MCF 10A (cell line): ENCODE measurements around the gene LMCD1. TPM values are rescaled to one million over a fixed set of nuclear protein-coding genes. Genes with fewer than 3 reads are reported as not detected.
A peak's percentile ranks its signal among the peaks of the same experiment; 100 is the strongest.
"Not testable (repeated sequence)": the region's sequence is repeated elsewhere in the genome, so short reads cannot be mapped to it uniquely, and the experiment has no call there.

ENCODE experiments used
- BruUV-seq: library from RNA; stranded (reverse); fragments of 400-500 nt; replicated peaks from 2 replicates; lab custom pipeline; 2021; lab: Mats Ljungman, UMichigan
- CTCF ChIA-PET: fragments of 300-600 bp; sonication (Branson Sonifier 250); formaldehyde crosslinking; extraction: SDS; loops from one replicate; lab custom pipeline; 2021; ENCODE audit warnings: antibody characterized with exemption, inconsistent platforms; lab: Yijun Ruan, JAX
- POLR2A ChIA-PET: fragments of 300-600, 350-650 bp; sonication (Branson Sonifier 250); formaldehyde crosslinking; extraction: SDS; loops from one replicate; lab custom pipeline; 2020; ENCODE audit warnings: antibody characterized with exemption, inconsistent platforms; lab: Yijun Ruan, JAX
- DNase-seq: peaks from one replicate; pipeline ENCODE4 v3.0.0-alpha.2; 2018; ENCODE audit not compliant: unreplicated experiment
- H3K27ac Mint-ChIP-seq: one replicate; pipeline ENCODE4 v1.8.0; 2022; ENCODE audit warnings: mild to moderate bottlenecking, low read depth, mixed read lengths; ENCODE audit not compliant: unreplicated experiment
- H3K27me3 Mint-ChIP-seq: one replicate; pipeline ENCODE4 v1.8.0; 2022; ENCODE audit warnings: mixed read lengths; ENCODE audit not compliant: insufficient read depth, unreplicated experiment
- H3K36me3 Mint-ChIP-seq: one replicate; pipeline ENCODE4 v1.8.0; 2022; ENCODE audit warnings: mild to moderate bottlenecking, moderate library complexity, mixed read lengths; ENCODE audit not compliant: insufficient read depth, unreplicated experiment
- H3K4me1 Mint-ChIP-seq: one replicate; pipeline ENCODE4 v1.8.0; 2022; ENCODE audit warnings: mixed read lengths; ENCODE audit not compliant: insufficient read depth, unreplicated experiment
- H3K4me3 Mint-ChIP-seq: one replicate; pipeline ENCODE4 v1.8.0; 2022; ENCODE audit warnings: mild to moderate bottlenecking, moderate library complexity, mixed read lengths; ENCODE audit not compliant: unreplicated experiment
- H3K9me3 Mint-ChIP-seq: one replicate; pipeline ENCODE4 v1.8.0; 2022; ENCODE audit warnings: mixed read lengths; ENCODE audit not compliant: unreplicated experiment
- CTCF ChIP-seq: fragments of 200-600 bp; IDR thresholded peaks from one replicate; pipeline ENCODE4 v1.8.0; 2022; ENCODE audit warnings: antibody characterized with exemption, mild to moderate bottlenecking; ENCODE audit not compliant: unreplicated experiment
- intact Hi-C: fragments of 100-400 bp; cut with micrococcal nuclease; formaldehyde crosslinking; loops from 2 replicates; pipeline ENCODE4 v1.14.1; 2022
- total RNA-seq: library from RNA; stranded (reverse); gene quantifications from 2 replicates; pipeline ENCODE4 v1.2.3, GENCODE V29; 2022

The LMCD1 gene
- total RNA-seq, 1 experiment from 2014 or later, result 0.63 TPM

GRCh38 chr3:8578282-8578681, 76.7 kb downstream of the LMCD1 start:
- no TSS peak for BruUV-seq
- Mint-ChIP-seq H3K4me1 (peaks cover 13% of the 10 kb centered on the region), H3K36me3 (no peaks in the 10 kb centered on the region), H3K27ac (no peak overlapping the region), H3K4me3 (no peak overlapping the region), H3K9me3 (no peaks in the 10 kb centered on the region), H3K27me3 (no peaks in the 10 kb centered on the region)
- ChIA-PET POLR2A (no interaction called here), CTCF (no interaction called here)
- intact Hi-C loops, result no loop called here
- no peak for TF ChIP-seq CTCF
- DNase-seq, result no peak

- Mint-ChIP-seq H3K4me3 (no peak overlapping the region), H3K9me3 (no peaks in the 10 kb centered on the region), H3K27ac (peak overlapping the region; percentile 17), H3K27me3 (no peaks in the 10 kb centered on the region), H3K4me1 (peaks cover 13% of the 10 kb centered on the region), H3K36me3 (no peaks in the 10 kb centered on the region)
- POLR2A ChIA-PET, result no interaction called here
- CTCF ChIA-PET, result no interaction called here
- intact Hi-C loops, result no loop called here
- DNase-seq, result peak; percentile 25
- no TSS peak for BruUV-seq
- no peak for TF ChIP-seq CTCF
Observed at GRCh38 chr3:8579096-8579495, 77.5 kb downstream of the LMCD1 start.

GRCh38 chr3:8579943-8580342, 78.3 kb downstream of the LMCD1 start:
- BruUV-seq, result no TSS peak
- no peak for TF ChIP-seq CTCF
- no peak overlapping the region for H3K27ac Mint-ChIP-seq
- intact Hi-C loops, result no loop called here
- H3K36me3 Mint-ChIP-seq, result no peaks in the 10 kb centered on the region
- CTCF ChIA-PET, result no interaction called here
- no peak overlapping the region for H3K4me3 Mint-ChIP-seq
- peaks cover 13% of the 10 kb centered on the region for H3K4me1 Mint-ChIP-seq
- H3K9me3 Mint-ChIP-seq, result no peaks in the 10 kb centered on the region
- POLR2A ChIA-PET, result no interaction called here
- no peaks in the 10 kb centered on the region for H3K27me3 Mint-ChIP-seq
- no peak for DNase-seq

- CTCF ChIA-PET, H3K27me3 Mint-ChIP-seq, BruUV-seq, intact Hi-C loops, POLR2A ChIA-PET, H3K9me3 Mint-ChIP-seq, H3K27ac Mint-ChIP-seq, DNase-seq, H3K36me3 Mint-ChIP-seq, H3K4me3 Mint-ChIP-seq: not testable (repeated sequence)
- H3K4me1 Mint-ChIP-seq, result peaks cover 13% of the 10 kb centered on the region
Observed at GRCh38 chr3:8580434-8580833, 78.8 kb downstream of the LMCD1 start.

- peaks cover 13% of the 10 kb centered on the region for H3K4me1 Mint-ChIP-seq
- CTCF ChIA-PET, result no interaction called here
- no peak for TF ChIP-seq CTCF
- POLR2A ChIA-PET, result no interaction called here
- H3K27me3 Mint-ChIP-seq, result no peaks in the 10 kb centered on the region
- H3K36me3 Mint-ChIP-seq, result no peaks in the 10 kb centered on the region
- intact Hi-C loops, result no loop called here
- no peak for DNase-seq
- no TSS peak for BruUV-seq
- H3K4me3 Mint-ChIP-seq, result no peak overlapping the region
- no peaks in the 10 kb centered on the region for H3K9me3 Mint-ChIP-seq
- no peak overlapping the region for H3K27ac Mint-ChIP-seq
Observed at GRCh38 chr3:8581373-8581772, 79.8 kb downstream of the LMCD1 start.
